GM21390 (cell line): Measurements from ENCODE around the gene PPP1R8.
"Not testable (repeated sequence)": the region's sequence is repeated elsewhere in the genome, so short reads cannot be mapped to it uniquely, and the experiment has no call there.

ENCODE experiments used
- ATAC-seq: cut with Tn5 transposase; IDR thresholded peaks from one replicate; pipeline ENCODE4 v1.9.1; 2021; ENCODE audit not compliant: unreplicated experiment

The PPP1R8 gene

GRCh38 chr1:27831568-27832410 lies 1.2 kb downstream of the PPP1R8 start:
- ATAC-seq: no peak

DNA sequence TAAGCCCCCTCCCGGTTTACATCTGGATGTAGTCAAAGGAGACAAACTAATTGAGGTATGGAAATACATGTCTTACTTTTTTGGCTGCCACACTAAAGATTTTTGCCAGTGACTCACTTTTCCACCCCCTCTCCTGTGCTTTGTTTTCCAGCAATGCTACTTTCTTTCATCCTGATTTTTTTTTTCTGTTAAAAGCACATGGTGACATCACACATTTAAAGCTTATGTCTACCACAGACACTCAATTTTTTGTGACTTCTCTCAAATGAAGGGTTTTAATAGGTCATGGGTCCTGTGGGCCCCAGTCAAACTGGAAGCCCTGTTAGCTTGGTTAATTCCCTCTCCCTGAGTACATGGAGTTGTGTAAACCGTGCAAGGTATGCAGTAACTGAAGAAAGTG lies 2.2 kb downstream of the PPP1R8 start:
- no peak for ATAC-seq

DNA sequence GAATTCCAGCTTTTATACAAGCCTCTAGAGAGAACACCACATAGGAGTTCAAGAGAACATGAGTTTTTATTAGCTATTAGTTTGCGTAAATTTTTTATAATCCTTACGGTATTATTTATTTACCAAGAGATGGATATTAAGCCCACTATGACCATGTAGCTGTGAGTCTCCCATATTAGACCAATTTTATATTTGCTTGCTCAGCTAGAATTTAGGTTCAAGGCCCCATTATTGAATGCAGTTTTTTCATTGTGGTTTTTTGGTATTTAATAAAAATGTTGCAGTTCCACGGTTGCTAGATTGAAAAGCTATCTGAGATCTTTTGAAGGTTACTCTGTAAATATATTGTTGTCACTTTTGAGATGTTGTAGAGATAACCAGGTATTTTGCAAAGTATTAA lies 2.9 kb downstream of the PPP1R8 start:
- ATAC-seq: no peak

- ATAC-seq: no peak
Observed at GRCh38 chr1:27835046-27835445, 4.5 kb downstream of the PPP1R8 start.

GRCh38 chr1:27835501-27835900 lies 4.9 kb downstream of the PPP1R8 start:
- no peak for ATAC-seq

DNA sequence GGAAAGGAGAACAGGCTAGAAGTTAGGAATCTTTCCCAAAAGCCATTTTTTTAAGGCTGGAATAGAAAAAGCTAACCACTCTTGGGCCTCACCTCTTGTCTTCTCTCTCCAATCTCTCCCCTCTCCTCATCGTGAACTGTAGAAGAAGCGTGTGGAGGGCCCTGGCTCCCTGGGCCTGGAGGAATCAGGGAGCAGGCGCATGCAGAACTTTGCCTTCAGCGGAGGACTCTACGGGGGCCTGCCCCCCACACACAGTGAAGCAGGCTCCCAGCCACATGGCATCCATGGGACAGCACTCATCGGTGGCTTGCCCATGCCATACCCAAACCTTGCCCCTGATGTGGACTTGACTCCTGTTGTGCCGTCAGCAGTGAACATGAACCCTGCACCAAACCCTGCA lies 19.4 kb downstream of the PPP1R8 start:
- ATAC-seq: no peak

DNA sequence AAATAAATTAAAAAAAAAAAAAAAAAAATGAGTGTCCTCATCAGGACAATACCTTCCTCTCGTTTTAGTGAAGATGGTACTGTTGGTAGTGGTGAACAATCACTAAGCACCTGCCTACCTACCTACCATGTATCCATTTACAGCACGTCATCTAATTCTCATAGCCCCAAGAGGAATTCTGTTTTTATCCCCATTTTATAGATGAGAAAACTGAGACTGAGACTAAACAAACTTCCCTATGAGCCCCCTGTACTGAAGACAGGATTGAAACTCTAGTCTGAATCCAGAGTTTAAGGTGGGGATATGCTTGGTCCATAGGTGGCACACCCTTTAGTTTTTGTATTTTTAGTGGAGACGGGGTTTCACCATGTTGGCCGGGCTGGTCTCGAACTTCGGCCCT lies 24.5 kb downstream of the PPP1R8 start:
- ATAC-seq: no peak

DNA sequence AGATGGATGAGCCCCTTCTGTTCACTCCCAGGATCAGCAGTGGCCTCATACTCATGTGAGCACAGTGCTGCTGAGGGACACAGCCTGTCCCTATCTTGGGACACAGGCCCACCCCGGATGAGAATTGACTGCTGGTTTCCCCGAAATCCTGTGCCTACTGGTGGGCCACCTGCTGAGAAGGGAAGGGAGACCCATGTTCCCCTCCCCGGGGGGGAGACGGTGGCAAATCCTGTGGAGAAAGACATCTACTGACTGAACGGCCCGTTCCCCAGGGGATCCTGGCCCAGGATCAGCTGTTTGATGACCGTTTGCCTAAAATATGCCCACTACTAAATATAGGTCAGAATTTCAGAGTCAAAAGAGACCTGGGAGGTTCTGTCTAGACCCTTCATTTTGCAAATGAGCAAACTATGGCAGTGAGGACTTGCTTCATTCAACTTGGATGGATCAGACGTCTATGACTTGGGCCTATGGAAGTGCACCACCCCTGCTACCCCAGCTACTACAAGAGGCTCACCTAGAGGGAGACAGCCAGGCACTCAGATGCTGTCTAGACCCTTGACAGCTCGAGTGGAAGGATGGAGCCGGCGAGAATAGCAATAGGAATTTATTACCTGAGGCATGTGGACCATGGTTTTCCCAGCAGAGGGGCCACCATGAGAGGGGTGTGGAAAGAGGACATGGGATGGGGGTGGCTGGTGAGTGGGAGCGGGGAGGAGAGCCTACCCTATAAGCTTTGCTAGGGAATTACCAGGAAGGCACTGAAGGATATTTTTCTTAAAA lies 26.2 kb downstream of the PPP1R8 start:
- no peak for ATAC-seq

- ATAC-seq: not testable (repeated sequence)
Observed at GRCh38 chr1:27857552-27857951, 27.0 kb downstream of the PPP1R8 start.

DNA sequence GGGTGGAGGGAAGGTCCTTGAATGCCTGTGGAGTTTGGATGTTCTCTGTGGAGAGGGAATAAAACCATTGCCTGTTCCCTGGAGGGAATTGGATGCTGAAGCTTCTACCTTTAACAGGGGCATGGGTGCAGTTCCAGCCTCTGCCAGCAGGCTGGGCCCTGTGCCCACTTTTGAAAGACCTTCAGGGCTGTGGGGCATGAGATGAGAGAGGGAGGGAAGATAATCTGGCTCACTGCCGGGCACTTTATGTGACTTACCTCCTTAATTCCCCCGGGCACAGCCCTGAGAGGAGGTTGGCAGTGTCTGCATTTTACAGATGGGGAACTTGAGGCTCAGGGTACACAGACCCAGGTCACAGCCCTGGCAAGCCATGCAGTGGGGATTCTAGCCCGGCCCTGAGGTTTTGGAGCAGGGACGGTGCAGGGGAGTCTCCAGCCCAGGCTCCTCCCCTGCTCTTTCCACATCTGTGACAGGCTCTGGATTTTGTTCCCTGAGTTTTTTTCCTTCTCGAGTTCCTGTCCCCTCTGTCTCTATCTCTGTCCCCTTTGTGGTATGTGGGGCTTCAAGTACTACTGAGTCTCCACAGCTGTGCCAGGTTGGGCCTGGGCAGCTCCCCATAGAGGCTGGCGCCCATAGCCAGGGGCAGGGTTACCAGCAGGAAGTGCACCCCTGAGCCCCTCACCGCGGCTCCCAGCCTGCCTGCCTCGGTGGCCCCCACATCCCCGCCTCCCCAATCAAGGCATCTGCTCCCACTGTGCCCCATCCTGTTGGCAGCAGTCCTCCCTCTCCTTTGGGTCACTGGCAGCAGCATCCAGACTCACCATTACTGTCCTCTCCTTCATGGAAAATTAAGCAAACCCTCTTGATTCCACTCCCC lies 27.7 kb downstream of the PPP1R8 start:
- ATAC-seq: peak; percentile 64

DNA sequence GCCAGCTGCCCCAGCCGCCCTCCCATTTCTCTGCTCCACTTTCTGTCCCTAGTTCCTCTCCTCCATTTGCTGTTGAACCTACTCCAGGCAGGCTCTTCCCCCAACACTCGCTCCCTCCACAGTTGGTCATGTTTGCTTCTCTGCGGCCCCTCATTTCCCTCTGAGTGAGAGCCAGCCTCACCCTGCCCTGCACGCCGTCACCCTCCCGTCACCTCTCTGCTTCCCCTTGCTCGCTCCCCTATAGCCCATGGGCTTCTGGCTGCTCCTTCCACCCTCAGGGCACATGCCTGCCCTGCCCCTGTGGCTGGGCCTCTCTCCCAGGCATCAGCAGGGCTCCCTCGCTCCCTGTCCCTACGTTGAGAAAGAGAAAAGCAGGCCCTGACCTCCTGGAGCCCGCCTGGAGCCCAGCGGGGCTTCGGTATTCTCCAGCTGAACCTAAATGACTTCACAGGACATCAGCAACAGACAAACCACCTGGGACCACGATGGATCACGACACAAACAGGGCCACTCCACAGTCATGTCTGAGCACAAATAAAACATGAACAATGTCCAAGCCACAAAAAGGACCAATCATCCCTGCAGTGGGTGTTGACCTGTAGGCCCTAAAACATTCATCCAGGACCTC lies 28.5 kb downstream of the PPP1R8 start:
- no peak for ATAC-seq

GRCh38 chr1:27861436-27861835 lies 30.9 kb downstream of the PPP1R8 start:
- no peak for ATAC-seq

- no peak for ATAC-seq
Observed at GRCh38 chr1:27862004-27862403, 31.4 kb downstream of the PPP1R8 start.

DNA sequence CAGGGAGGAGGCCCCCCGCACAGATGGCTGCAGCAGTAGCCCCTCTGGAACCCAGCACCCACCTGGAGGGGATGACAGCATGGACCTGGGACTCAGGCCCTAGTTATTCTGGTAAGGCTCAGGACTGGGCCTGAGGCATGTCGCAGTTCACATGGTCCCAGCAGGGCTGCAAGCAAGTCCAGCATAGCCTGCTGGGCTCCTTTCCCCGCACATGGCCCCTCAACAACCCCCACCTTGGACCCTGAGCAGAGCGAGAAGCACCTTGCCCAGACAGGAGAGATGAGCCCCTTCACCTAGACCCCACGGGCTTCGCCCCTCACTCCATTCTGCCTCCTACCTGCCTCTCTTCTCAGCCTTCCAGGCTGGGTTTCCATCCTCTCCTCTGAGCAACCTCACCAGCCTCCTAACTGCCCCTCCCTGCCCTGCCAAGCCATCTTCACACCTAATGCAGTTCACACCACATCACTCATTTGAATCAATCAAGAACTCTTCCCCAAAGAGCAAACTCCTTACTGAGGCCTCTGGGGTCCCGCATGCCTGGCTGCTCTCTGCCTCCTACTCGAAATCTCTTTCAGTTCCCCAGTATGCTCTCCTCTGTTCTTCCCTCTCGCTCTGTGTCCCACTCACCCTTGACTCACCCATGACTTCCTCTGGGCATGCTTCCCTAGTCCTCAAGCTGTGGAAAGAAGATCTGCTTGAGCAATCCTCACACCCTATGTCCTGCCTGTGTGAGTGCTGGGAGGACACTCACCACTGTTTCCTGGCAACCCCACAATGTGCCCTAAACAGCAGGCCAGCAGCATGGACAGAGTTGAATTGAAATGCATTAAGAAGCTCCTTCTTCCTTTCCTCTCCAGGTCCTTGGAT lies 32.3 kb downstream of the PPP1R8 start:
- no peak for ATAC-seq

DNA sequence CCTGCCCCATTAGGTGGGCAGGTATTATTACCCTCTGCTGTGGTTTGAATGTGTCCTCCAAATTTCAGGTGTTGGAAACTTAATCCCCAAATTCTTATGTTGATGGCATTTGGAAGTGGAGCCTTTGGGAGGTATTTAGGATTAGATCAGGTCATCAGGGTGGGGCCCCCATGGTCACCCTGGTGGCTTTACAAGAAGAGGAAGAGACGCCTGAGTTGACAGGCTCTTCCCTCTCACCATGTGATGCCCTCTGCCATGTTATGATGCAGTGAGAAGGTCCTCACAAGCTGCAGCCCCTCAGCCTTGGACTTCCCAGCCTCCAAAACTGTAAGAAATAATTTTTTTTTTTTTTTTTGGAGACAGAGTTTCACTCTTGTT lies 32.9 kb downstream of the PPP1R8 start:
- no peak for ATAC-seq

DNA sequence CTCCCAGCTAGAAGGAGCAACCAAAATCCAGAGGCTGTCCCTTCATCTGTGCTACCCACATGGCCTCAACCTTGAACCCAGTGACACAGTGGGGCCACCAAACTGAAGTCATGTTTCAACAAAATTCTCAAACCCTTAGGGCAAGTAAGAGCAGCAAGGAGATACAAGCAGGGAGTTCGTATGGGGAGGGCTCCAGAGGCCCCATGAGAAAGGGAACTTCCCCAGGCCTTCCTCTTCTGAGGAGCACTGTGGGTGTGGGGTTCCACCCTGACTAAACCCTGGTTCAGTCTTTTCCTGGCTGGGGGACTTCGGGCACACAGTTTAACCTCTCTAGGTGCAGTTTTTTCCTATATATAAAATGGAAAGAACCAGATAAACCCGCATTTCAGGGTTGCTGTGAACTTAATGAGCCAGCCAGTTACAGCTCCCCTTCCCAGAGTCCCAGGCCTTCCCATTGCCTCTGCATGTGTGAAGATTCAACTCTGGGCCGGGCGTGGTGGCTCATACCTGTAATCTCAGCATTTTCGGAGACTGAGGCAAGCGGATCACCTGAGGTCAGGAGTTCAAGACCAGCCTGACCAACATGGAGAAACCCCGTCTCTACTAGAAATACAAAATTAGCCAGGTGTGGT lies 33.8 kb downstream of the PPP1R8 start:
- ATAC-seq: no peak

DNA sequence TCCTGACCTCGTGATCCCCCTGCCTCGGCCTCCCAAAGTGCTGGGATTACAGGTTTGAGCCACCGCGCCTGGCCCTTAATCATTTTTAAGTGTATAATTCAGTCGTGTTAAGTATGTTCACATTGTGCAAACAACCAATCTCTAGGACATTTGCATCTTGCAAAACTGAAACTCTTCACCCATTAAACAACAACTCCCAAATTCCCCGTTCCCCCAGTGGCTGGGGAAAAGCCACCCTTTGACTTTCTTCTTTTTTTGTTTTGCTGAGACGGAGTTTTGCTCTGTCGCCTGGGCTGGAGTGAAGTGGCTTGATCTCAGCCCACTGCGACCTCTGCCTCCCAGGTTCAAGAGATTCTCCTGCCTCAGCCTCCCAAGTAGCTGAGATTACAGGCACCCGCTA lies 35.2 kb downstream of the PPP1R8 start:
- ATAC-seq: no peak

DNA sequence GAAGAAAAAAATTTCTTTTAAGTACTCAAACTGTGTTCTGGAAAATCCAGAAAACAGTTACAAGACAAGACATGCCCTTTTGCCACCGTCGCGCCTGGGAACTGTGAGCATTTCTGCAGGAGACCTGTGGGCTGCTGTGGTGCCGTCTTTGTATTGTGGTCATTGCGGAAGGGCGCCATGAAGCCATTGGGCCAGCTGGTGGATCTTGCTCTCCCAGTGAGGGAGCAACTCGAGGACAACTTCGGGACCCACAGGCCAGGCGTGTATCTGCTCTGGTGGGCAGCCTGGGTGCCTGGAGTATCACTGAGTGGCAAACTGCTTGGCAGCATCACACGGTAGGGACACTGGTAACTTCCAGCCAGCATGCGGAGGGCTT lies 38.0 kb downstream of the PPP1R8 start:
- no peak for ATAC-seq

GRCh38 chr1:27868932-27869718 lies 38.5 kb downstream of the PPP1R8 start:
- peak; percentile 28 for ATAC-seq
